Loucy (cell line): ENCODE data around the gene DOCK8.

Experiments used
- CTCF ChIP-seq: fragments of 200-600 bp; sonication (generic); conservative IDR thresholded peaks from 2 replicates; pipeline ENCODE4 v1.5.1; 2014; ENCODE audit warnings: mild to moderate bottlenecking, antibody characterized with exemption, low read length
- EZH2phosphoT487 ChIP-seq: fragments of 200-600 bp; IDR thresholded peaks from 2 replicates; pipeline ENCODE4 v1.6.1; 2018; ENCODE audit warnings: antibody characterized with exemption, mild to moderate bottlenecking, moderate library complexity, borderline replicate concordance

- TF ChIP-seq CTCF (no peak), EZH2phosphoT487 (no peak)
Observed at GRCh38 chr9:392077-392804, 177.6 kb downstream of the DOCK8 start.
